Ureter (tissue), 1 donor: Measurements from ENCODE around the gene RCOR1. TPM values are rescaled to one million over a fixed set of nuclear protein-coding genes. Genes with fewer than 3 reads are reported as not detected.
"Not testable (repeated sequence)": the region's sequence is repeated elsewhere in the genome, so short reads cannot be mapped to it uniquely, and the experiment has no call there.

Experiments used
- DNase-seq: peaks from one replicate; pipeline ENCODE4 v3.0.0-alpha.2; 2020; ENCODE audit warnings: low spot score
- total RNA-seq: library from RNA; stranded (reverse); gene quantifications from one replicate; pipeline ENCODE4 v1.2.4, GENCODE V29; 2023
- donor health status: DM: yes; HTN: yes; CAD: no.

Gene RCOR1
- total RNA-seq, 1 donor from 2014 or later = 21.9 TPM

GRCh38 chr14:102571043-102571442 lies 21.4 kb upstream of the RCOR1 start:
- DNase-seq = no peak

GRCh38 chr14:102571478-102572042 lies 20.9 kb upstream of the RCOR1 start:
- DNase-seq = no peak

- DNase-seq = not testable (repeated sequence)
Measured at GRCh38 chr14:102573161-102573560, 19.3 kb upstream of the RCOR1 start.

DNA sequence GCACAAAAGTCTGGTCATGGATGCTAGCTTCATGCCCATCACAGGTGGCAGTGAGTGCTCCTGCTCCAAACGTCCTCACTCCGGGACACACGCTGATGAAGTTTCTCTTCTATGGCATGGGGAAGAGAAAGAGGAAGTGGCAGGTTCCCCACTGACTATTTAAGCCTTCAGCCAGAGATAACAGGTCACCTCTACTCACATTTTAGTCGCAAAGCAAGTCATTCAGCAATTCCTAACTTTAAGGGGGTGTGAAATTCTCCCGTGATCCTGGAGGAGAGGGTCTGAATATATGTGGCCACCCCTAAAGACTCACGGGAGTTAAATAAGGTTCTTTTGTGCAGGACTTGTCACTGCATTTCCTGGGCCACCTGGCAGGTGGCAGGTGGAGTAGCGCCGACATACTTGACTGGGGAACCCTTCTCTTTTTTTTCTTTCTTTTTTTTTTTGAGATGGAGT lies 18.8 kb upstream of the RCOR1 start:
- no peak for DNase-seq

DNA sequence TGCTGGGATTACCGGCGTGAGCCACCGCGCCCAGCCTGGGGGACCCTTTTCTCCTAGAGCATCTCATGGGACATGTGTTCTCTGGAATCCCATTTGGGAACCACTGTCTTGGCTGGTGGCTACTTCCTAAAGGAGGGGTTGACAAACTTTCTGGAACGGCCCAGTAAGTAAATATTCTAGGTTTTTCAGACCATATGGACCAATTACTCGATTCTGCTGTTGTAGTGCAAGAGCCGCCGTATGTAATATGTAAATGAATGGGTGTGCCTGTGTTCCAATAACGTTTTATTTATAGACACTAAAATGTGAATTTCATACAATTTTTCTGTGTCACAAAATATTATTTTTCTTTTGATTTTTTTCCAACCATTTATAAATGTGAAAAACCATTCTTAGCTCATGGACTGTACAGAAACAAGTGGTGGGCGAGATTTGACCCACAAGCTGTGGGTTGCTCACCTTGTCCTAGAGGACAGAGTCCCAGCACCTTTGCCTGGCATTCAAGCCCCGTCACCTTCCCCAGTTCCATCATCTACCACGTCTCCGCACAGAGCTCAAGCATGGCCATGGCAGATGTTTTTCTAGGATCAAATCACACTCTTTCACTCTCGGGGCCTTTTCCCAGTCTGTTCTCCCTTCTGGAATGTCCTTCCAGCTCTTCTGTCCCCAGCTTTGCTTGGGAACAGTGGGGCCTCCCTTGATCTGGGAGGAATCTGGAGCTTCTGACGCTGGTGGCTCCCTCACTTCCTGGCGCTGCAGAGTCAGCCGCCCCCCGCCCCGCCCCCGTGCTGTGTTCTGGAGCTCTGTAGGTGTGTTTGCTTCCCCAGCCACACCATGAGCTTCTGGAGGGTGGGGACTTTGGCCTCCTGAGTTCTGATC lies 17.9 kb upstream of the RCOR1 start:
- no peak for DNase-seq

DNA sequence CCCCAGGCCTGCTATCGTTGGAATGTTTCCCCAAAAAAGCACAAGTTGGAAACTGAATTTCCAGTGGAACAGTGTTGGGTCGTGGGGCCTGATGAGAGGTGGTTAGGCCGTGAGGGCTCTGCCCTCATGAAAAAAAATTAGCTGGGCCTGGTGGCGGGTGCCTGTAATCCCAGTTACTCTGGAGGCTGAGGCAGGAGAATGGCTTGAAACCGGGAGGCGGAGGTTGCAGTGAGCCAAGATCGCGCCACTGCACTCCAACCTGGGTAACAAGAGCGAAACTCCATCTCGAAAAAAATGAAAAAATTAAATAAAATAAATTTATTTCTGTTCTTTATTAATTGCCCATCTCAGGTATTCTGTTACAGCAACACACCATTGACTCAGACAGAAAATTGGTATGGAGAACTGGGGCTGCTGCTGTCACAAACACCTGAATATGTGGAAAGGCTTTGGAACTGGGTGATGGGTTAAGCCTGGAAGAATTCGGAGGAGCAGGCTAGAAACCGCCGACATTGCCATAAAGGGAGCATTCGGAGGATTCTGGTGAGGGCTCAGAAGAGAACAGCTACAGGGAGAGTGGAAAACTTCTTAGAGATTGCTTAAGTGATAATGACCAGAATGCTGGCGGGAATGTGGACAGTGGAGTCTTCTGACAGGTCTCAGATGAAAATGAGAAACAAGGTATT lies 17.1 kb upstream of the RCOR1 start:
- no peak for DNase-seq

GRCh38 chr14:102575846-102576428 lies 16.5 kb upstream of the RCOR1 start:
- not testable (repeated sequence) for DNase-seq

DNA sequence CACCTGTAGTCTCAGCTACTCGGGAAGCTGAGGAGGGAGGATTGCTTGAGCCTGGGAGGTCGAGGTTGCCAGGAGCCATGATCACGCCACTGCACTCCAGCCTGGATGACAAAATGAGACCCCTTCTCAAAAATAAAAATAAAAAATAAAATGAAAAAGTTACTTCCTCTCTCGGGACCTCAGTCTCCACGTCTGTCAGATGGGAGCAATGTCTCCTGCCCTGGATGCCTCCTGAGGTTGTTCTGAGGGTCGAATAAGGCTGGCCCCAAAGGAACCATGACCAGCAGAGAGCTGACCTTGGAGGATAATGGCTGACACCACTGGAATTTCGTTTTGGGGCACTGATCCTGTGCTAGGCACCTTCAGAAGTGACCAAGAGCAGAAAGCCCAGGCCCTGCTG lies 13.6 kb upstream of the RCOR1 start:
- no peak for DNase-seq

GRCh38 chr14:102579696-102580549 lies 12.5 kb upstream of the RCOR1 start:
- DNase-seq = no peak

GRCh38 chr14:102580550-102581110 lies 11.8 kb upstream of the RCOR1 start:
- no peak for DNase-seq

DNA sequence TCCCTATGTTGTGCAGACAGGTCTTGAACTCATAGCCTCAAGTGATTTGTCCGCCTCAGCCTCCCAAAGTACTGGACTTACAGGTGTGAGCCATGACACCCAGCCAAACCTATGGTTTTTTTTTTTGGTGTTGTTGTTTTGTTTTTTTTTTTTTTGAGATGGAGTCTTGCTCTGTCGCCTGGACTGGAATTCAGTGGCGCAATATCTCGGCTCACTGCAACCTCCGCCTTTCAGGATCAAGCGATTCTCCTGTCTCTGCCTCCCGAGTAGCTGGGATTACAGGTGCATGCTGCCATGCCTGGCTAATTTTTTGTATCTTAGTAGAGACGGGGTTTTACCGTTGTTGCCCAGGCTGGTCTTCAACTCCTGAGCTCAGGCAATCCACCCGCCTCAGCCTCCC lies 11.3 kb upstream of the RCOR1 start:
- no peak for DNase-seq

- DNase-seq = no peak
Measured at GRCh38 chr14:102583726-102584125, 8.7 kb upstream of the RCOR1 start.

GRCh38 chr14:102584871-102585869 lies 7.3 kb upstream of the RCOR1 start:
- no peak for DNase-seq

DNA sequence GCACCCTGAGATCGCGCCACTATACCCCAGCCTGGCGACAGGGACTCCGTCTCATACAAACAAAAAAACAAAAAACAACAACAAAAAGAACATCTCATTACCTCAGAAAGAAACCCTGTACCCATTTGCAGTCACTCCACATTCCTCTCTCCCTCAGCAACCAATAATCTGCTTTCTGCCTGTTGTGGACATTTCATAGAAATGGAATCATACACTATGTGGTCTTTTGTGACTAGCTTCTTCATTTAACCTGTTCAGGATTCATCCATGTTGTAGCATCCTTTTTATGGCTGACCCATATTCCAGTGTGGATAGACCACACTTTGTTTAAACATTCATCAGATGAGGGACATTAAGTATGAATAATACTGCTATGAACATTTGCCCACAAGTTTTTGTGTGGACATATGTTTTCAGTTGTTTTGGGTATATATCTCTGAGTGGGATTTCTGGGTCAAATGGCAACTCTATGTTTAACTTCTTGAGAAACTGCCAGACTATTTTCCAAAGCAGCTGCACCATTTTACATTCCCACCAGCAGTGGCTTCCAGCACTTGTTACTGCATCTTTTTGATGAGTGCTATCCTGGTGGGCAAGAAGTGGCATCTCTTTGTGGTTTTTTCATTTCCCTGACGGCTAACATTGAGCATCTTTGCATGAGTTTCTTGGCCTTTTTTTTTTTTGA lies 5.9 kb upstream of the RCOR1 start:
- no peak for DNase-seq

GRCh38 chr14:102588821-102589220 lies 3.6 kb upstream of the RCOR1 start:
- no peak for DNase-seq

- DNase-seq = no peak
Measured at GRCh38 chr14:102589761-102590290, 2.6 kb upstream of the RCOR1 start.

GRCh38 chr14:102590667-102591099 lies 1.8 kb upstream of the RCOR1 start:
- DNase-seq = no peak

DNA sequence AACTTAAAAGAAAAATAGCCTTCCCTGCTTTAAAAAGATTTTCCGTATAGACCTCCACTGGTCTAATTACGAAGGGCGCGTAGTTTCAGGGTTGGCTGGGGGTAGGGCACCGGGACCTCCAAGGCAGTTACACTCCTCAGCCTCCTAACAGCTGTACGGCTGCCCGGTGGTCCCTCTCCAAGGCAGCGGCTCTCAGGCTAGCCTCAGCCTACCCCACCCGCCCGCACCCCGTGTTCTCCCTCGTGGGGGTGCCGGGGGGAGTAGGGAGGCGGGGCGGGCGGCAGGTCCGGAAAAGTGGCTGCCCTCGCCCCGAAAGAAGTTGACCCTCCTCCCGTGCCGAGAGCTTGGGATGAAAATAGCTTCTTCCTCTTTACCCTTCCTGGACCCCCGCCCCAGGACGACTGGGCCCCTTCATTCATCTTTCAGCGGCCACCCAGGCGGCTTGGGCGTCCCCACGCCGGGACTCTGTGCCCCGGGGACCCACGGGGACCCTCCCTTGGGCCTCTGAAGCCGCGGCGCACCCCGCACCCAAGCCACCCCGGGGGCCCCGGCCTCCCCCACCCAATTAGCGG lies 991 bp upstream of the RCOR1 start:
- DNase-seq = peak; percentile 58

DNA sequence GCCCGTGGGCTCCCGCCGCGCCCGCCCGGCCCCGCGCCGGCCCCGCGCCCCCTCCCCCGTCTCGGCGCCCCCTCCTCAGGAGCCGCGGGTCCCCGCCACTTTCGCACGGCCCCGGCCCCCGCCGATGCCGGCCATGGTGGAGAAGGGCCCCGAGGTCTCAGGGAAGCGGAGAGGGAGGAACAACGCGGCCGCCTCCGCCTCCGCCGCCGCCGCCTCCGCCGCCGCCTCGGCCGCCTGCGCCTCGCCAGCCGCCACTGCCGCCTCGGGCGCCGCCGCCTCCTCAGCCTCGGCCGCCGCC lies 263 bp downstream of the RCOR1 start:
- no peak for DNase-seq
